Suppressor macrophage treated with lipopolysaccharide for 4 hours (primary cell): ENCODE results near the gene IL2RG.

Experiments
- DNase-seq: peaks from one replicate; pipeline ENCODE4 v3.0.0-alpha.2; 2020

The IL2RG gene

DNA sequence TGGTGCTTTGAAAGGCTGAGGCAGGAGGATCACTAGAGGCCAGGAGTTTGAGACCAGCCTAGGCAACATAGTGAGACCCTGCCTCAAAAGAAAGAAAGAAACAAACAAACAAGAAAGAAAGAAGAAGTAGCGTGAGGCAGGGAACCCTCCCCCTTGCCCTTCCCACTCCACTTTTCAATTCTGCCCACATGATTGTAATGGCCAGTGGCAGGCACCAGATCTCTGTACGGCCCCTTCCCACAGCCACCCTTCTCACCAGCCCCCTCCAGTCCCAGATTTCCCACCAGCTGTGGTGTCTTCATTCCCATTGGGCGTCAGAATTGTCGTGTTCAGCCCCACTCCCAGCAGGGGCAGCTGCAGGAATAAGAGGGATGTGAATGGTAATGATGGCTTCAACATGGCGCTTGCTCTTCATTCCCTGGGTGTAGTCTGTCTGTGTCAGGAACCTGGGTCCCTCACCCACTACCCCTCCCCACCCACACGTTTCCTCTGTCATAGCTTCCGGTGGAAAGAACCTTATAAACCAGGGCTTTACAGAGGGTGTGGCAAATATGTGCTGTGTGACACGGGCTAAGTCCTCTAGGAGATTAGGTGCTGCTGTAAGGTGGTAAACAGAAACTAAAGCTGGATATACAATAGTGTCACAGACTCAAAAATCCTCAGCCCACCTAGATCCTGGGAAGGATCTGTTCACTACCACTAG lies at the start of gene IL2RG:
TSS of gene IL2RG (minus strand) at position 437 of the 703 bp plus-strand sequence. CDS start at position 399, 38 bp downstream.
- DNase-seq: peak; percentile 66

DNA sequence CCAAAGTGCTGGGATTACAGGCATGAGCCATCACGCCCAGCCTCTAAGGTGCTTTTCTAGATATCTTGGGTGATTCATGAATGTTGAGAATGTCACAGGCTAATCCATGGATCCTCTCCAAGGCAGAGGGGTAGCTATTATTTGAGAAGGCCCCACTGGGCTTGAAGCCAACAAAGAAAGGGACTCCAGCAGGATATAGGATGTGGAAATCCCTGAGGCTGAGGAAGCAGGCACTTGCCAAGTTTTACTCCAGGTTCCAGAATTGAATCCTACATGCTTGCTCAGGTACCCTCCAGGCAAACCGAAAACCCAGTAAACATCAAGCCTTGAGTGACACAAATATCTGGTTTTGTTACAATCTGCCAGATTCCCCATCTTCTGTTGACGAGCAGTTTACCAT lies 49.1 kb upstream of the IL2RG start:
- no peak for DNase-seq

DNA sequence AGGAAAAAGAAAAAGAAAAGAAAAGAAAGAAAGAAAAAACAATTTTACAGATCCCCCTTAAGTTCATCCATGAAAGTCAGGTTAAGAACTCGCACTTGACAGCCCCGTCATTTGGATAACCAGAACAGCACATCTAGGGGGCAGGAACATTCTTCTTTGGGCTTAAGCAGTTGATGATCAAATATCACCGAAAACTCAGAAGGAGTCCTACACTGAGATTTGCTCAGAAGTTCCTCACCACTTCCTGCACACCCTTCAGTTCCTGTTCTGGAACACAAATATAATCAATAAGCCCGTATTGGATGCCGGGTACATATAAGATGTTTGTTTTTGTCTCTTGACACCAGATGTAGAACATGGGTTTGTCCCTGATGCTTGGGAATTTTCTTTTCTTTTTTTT lies 48.0 kb upstream of the IL2RG start:
- DNase-seq: no peak

DNA sequence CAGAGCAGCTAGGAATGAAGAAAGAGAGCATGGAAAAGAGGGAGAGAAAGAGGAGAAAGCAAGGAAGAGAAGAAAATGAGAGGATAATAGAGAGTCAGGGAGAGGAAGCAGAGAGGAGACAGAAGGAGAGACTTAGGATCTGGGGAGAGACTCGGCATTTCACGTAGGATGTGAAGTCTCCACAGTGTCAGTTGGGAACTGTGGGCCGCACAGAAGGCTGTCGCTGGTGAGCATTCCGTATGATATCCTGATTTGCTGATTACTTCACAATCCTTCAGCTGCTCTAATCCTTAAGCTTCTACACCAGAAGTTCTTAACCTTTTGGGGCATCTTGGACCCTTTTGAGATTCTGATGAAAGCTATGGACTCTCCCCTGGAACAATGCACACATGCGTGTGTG lies 47.2 kb upstream of the IL2RG start:
- no peak for DNase-seq

DNA sequence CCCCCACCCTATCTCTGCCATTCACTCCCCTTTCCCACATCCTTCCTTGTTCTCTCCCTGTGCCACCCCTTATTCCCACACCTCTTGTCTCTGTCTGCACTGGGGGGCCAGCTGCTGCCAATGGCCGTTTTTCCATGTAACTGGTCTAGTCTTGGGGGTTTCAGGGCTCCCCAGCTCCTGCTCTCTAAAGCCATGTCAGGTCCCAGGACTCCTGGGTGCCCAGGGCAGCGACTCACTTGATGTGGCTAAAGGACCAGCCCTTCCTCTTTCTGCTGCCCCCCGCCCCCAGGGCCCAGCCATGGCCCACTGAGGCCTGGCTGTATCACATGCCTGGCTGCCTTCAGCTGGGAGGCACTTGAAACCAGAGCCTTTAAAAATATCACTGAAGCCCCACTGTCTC lies 43.3 kb upstream of the IL2RG start:
- no peak for DNase-seq

DNA sequence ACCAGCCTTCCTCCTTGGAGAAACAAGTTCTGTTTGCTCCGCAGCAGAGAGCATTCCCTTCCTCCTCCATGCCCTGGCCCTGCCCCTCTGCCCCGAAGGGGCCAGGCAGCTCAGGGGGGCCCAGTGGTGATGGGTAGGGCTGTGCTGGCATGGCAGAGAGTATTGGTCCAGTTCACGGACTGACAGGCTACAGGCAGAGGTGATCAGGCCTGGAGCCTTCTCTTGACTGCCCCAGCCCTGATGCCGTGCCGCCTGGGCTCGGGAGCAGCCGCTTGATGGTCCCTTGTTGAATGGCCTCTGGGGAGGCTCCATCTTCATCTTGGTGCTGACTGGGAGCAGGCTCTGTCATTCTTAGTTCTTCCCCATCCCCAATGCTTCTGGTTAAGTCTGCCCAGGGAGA lies 42.8 kb upstream of the IL2RG start:
- no peak for DNase-seq

DNA sequence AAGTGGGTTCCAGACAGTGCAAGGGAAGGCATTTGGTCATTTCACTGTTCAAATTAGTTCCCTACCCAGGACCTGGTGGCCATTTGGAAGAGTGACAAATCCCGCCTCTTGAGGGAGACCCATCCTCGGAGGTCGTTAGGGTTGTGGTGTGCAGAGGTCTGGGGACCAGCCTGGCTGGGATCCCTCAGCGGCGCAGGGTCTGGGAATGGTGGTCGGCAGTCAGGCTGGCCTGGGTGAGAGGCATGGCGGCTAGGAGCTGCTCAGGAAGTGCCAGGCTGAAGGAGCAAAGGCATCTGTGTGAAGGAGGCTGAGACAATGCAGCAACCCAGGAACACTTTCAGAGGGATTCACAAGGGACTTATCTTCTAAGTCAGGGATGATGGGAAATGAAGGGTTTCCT lies 40.0 kb upstream of the IL2RG start:
- no peak for DNase-seq

DNA sequence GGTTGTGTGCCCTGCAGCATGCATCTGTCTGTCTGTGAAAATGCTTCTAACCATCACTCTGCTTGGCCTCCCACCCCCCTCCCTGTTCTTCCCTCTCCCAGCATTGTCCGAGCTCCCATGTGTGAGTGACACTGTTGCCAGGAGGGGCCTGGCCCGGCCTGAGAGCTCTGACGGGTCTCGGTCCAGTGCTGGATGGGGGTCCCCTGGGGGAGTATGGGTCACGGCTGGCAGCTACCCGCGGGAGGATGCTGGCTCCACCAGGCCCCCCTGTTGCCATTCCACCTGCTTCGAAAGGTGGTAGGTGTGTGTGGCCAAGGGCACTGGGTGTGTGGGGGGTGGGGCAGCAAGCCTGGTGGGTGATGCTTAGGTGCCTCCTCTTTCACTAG lies 36.9 kb upstream of the IL2RG start:
- DNase-seq: no peak

DNA sequence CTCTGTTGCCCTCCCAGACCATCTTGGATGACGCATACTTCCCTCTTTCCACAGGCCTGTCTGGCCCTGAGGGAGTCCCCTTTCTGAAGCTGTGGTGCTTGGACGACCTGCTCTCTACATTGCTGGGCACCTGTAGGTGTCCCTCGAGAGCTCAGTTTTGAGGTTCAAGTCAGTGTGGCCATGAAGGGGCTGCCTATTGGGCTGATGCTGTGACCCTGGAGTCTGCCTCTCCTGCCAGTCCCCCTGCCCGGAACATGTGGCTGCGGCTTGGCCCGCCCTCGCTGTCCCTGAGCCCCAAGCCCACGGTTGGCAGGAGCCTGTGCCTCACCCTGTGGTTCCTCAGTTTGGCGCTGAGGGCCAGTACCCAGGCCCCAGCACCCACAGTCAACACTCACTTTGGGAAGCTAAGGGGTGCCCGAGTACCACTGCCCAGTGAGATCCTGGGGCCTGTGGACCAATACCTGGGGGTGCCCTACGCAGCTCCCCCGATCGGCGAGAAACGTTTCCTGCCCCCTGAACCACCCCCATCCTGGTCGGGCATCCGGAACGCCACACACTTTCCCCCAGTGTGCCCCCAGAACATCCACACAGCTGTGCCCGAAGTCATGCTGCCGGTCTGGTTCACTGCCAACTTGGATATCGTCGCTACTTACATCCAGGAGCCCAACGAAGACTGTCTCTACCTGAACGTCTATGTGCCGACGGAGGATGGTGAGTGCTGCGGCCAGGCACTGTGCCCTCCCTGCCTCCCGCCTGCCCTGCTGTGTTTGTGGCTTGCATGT lies 36.3 kb upstream of the IL2RG start:
- no peak for DNase-seq

DNA sequence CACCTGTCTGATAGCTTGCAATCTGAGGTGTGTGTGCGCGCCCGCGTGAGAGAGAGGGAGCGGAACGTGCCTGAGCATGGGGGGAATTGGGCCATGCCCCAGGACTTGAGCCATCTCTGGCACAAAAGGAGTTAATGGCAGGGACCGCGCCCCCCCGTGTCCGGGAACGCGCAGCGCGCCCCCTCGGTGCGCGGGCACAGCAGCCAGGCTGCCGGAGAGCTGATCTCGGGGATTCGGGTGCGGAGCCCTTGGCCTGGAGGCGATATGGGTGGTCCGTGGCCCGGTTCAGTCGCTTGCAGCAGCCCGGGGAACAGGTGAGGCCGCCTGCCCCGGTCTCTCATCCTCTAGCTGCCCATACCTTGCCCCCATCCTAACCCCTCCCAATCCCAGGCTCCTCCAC lies 33.3 kb upstream of the IL2RG start, which contains the start of gene NLGN3:
TSS of gene NLGN3 (plus strand) at position 191 of the 400 bp plus-strand sequence. CDS start 2,909 bp downstream, outside the sequence.
- no peak for DNase-seq

DNA sequence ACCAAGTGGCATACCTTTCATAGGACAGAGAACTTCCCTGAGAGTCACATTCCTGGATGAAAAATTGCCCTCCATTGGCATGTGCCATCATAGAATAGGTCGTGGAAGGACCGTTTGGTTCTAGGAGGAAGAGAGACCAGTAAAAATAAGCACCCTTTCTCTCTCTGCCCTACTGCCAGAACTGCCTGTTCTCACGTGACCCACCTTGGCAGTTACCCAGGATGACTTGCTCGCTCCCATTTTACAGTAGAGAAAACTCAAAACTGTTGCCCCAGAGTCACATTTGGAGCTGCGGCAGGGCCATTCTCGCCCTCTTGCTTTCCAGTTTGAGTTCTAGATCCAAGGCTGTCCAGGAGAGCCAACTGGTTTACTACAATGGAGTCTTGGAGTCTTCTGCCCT lies 32.1 kb upstream of the IL2RG start:
- no peak for DNase-seq

DNA sequence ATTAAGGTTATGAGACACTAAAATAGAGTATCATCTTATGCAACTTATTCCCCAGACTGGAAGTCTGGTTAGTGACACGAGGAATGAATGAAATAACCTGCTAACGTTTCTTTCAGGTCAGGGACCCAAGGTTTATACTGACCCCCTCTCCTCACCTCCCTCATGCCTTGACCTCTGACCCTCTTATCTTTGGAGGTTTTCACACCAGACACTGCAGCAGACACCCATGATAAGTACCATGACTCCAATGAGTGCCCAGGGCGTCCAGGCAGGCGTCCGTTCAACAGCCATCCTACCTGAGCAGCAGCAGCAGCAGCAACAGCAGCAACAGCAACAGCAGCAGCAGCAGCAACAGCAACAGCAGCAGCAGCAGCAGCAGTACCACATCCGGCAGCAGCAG lies 29.1 kb upstream of the IL2RG start:
- no peak for DNase-seq

DNA sequence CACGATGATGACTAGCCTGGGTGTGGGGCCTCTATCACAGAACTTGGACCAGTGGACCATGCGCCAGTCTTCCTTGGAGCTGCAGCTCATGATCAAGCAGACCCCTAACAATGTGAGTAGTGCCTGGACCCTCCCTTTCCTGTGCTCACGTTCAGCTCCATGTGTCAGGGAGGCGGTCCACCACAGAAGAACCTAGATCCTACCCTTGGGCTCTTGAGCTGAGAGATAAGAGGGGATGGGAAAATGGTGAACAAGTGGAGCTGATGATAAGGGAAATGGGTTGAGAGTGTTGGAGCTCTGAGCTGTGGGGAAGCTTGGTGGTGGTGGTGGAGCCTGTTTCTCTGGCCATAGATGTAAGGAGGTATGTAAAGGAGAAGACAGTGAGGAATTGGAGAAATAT lies 20.1 kb upstream of the IL2RG start:
- DNase-seq: no peak

DNA sequence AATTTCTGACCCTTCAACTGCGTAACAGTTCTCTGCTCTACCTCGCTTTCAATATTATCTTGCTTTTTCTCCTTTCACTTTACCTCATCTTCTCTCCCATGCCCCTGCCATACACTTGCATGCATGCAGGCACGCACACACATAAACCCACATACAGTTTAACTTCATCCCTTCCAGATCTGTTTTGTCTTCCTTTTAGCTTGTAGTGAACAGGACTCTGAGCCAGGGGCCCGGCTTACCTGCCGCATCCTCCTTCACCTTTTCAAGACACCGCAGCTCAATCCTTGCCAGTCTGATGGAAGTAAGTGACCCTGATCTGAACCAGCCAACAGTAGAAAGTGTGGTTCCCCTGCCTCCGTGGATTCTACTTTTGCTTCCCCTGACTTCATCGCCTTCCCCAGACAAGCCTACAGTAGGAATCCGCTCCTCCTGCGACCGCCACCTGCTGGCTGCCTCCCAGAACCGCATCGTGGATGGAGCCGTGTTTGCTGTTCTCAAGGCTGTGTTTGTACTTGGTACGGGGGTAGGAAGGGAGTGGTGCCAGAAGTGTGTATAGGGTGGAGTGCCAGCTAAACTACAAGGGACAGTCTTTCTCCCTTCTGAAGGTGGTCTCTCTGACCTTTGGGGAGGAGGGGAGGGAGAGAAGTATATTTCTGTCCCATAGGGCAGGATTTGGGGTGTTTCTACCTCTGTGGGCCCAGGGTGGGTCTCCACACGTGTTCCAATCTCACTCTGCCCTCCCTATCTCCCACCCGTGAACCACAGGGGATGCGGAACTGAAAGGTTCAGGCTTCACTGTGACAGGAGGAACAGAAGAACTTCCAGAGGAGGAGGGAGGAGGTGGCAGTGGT lies 17.8 kb upstream of the IL2RG start:
- DNase-seq: peak; percentile 74

DNA sequence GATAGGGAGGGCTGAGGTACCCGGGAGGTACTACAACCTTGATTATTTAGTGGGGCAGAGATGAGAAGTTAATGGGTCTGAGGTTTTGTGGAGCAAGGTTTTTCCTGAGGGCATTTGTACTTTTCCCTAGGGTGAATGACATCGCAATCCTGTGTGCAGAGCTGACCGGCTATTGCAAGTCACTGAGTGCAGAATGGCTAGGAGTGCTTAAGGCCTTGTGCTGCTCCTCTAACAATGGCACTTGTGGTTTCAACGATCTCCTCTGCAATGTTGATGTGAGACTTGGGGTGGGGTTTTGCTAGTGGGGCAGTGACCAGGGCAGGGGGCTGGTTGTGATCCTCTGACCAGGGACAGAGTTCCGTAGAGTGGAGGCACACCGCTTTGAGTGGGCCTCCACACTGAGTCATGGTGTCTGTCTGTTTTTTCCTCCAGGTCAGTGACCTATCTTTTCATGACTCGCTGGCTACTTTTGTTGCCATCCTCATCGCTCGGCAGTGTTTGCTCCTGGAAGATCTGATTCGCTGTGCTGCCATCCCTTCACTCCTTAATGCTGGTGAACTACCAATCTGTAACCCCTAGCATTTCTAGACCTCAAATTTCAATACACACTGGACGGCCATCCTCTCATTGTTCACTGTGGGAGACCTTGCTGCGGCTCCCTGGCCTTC lies 16.9 kb upstream of the IL2RG start:
- no peak for DNase-seq

DNA sequence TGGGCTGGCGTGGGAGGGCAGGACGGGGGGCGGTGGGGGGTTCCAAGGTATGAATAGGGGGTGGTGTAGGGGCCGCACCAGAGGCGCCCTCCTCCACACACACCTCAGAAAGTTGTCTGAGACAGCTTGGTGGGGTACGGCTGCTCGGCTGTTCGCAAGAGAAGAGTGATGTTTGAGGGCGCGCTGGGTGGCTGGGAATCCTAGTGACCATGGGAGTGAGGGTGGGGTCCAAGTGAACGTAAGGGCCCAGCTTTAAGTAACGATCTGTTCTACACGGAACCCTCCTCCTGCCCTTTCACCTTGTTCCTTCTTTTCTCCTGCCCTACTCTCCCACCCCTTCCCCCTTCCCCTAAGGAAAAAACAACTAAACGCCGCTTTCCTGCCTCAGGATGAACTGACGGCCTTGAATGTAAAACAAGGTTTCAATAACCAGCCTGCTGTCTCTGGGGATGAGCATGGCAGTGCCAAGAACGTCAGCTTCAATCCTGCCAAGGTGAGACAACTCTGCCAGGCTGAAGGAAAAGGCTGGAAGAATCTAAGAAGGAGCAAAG lies 7.7 kb upstream of the IL2RG start:
- no peak for DNase-seq

DNA sequence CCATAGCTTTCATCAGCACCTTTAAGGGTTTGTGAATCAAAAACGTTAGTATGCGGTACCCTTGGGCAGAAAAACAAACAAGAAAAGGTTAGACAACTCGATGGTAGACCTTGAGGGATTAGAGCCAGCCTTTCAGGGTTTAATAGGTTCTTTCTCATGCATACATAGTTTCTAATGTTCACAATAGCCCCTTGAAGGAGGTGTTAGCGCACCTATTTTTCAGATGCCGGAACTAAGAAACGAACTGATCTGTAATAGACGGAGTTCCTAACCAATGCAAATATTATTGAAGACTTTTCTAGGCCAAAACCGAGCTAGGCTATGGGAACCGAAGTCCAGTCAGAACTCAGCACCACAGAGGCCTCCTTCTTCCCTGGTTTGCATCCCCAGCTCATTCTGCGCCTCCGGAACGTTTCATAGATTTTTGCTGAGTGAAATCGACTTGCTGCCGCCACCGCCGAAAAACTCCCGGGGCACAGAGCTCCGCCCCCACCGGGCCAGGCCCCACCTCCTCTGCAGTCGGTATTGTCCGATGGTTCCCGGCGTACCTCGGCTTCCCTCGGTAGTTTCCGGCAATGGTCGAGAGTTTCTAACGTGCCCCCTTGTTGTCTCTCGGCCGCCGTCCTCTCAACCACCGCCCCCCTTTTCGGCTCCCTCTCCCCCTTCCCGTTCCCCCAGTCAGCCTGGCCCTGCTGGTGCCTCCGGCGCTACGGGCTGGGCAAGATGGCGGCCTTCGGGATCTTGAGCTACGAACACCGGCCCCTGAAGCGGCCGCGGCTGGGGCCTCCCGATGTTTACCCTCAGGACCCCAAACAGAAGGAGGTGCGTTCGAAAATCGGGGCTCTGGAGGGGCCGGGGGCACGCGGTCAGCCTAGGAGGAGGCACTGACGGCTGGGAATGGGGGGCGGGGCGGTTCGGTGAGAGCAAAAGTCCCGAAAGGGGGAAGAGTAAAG lies 6.9 kb upstream of the IL2RG start, which contains the start of gene MED12:
TSS of gene MED12 (plus strand) at position 565 of the 953 bp plus-strand sequence. CDS start at position 724, 159 bp downstream.
- DNase-seq: peak; percentile 72

DNA sequence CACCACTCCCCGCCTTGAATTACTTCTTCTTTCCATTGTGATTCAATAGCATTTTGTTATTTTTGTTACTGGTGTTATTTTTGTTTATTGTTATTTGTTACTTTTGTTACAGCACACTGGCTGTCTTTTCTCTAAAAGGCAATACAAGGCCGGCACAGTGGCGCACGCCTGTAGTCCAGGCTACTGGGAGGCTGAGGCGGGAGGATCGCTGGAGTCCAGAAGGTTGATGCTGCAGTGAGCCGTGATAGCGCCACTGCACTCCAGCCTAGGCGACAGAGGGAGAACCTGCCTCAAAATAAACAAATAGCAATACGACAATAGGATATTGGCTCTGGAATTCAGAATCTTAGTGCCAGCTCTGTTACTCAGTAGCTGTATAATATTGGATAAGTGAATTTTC lies 6.0 kb upstream of the IL2RG start:
- DNase-seq: no peak

DNA sequence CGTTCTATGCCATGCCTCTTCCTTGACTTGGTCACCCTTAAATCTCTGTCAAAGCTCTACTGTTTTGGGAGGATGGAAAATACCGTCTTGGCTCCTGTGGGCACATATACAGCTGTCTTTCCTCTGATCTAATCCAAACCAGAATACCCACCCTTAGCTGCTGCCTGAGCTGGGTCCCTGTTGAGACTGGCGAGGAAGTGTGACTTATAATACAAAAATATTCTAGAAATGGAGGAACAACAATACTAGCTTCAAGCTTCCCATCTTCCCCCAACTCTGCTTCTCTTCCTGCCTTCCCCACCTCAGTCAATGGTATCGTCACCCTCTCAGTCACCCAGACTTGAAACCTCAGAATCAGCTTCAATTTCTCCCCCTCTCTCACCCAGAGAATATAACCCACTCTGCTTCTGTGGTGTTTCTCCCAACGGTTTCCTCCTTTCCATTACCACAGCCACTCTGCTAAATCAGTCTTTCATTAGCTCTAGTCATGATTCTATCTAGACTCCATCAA lies 599 bp upstream of the IL2RG start:
- DNase-seq: no peak

DNA sequence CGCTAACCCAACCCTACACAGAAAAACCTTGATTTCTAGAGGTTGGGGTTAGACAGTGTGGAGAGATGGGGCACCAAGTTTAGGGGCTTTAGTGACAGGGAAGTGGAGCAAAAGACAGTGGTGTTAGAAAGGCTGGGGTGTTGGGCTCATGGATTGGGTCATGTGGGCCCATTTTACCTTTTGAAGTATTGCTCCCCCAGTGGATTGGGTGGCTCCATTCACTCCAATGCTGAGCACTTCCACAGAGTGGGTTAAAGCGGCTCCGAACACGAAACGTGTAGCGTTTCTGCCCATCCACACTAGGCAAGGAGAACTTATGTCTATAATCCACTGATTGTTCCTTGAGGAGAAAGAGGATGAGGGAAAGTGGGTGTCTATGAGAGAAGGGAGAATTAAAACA lies 2.3 kb downstream of the IL2RG start:
- DNase-seq: no peak

DNA sequence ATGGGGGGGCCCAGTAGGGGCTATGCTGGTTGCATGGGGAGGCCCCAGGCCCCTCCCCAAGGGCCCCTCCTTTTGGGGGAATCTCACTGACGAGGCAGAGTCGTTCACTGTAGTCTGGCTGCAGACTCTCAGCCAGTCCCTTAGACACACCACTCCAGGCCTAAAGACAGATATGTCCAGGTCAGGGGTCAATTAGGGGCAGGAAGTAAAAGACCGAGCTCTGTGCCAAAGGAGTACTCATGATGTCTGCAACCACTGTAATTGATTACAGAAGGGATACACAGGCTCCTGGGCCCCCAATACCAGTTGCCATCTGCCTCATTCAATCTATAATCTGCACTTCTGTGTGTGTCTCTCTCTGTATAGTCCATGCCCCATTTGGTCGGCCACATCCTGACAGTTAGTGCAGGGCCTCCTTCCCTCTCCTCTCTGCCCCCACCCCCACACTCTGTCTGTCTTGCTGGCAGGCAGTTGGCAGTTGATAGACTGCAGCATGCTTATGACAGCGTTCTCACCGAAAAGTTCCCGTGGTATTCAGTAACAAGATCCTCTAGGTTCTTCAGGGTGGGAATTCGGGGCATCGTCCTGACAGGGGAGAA lies 3.5 kb downstream of the IL2RG start:
- DNase-seq: no peak
